Activated T-cell treated with anti-CD3 and anti-CD28 coated beads, Interleukin-2, amount 50 U/mL, for 48 hours (primary cell): Measurements from ENCODE around the gene OR9Q1.
"Not testable (repeated sequence)": the region's sequence is repeated elsewhere in the genome, so short reads cannot be mapped to it uniquely, and the experiment has no call there.

Source experiments
- DNase-seq, 2 experiments: peaks; one replicate each; pipeline ENCODE4 v3.0.0-alpha.2; 2020

OR9Q1 gene

DNA sequence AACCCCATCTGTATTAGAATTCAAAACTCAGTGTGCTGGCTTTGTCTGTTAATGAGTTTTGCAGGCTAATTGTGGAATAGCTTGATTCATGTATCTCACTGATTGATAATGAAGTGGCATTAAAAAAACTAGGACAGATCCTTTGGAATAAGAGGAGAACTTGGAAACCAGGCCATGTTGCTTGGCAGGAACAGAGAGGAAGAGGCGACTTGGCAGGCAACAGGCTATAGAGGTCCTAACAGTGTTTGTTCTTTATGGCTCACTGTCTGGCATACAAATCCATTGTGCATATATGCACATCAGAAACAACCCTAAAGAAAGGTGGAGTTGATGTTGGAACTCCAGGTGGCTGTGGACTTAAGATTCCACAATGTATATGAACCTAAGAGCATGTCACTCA lies 119.1 kb downstream of the OR9Q1 start:
- DNase-seq, result no peak

DNA sequence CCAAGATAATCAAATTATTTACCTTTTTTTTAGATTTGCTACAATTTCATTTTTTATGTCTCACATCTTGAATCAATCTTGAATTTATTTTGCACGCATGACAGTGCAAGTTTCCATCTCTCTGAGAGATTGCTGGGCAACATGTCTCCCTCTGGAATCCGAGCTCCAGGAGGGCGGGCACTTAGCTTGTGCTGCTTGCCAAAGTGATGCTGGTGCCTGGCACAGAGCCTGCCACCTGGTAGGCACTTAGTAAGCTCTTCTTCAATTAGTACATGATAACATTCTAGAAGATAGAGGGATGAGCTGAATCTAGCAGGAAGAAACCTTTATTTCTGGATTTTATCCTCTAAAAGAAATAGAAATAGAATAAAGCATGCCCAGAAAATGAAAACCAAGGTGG lies 129.1 kb downstream of the OR9Q1 start:
- no peak for DNase-seq

DNA sequence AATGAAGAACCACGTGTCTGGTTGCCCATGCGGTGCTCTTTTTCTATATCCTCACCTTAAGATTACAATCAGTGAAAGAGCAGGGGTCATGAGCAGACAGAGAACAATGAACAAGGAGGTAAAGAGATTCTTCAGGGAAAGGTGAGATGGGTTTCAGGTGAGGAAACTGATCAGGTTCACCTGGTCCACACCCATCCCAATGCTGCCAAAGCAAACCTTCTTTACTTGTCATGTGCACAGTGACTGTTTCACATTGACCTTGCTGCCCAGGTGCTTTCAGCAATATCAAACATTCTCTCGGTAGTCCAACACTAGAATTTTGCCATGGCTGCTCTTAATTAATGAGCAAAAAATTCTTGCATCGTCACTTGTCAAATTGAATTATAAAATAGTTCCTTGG lies 140.7 kb downstream of the OR9Q1 start:
- no peak for DNase-seq

DNA sequence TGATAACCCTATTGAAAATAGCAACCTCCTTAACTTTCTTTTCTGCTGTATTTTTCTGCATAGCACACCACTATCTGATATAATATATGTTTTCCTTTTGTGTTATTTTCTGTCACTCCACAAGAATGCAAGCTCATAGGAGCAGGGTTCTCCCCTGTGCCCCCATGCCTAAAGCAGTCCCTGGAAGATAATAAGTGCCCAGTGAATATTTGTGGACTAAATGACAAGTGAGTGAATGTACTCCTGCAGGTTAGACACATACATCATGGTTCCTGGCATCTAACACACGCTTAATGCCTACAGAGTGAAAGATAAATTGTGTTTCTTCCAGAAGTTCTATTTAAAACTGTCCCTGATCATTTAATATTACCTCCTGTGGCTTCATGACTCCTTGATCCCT lies 141.3 kb downstream of the OR9Q1 start:
- no peak for DNase-seq

DNA sequence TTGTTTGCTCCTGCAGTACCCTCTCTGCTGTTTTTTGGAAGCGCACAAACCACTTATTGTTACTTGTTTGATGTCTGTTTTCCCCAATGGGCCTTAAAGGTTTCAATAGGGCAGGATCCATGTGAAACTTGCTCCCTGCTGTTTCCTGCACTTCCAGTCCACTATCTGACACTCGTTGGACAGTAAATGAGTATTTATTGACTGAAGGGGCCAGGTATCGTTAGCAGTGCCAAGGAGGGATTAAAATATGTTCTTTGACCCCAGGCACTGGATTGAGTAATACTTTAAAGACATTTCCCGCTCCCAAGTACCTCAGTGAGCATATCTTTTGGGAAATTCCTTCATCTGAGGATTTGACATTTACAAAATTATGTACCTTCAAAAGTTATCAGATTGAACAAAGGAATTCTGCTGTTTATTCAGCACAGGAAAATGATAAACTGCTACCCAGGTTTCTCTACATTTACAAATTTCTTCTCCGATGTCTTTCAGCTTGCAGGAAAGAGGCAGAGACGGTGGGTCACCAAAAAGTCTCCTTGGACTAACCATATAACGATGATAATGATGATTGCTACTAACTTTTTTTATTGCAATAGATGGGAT lies 141.9 kb downstream of the OR9Q1 start:
- DNase-seq, result no peak

DNA sequence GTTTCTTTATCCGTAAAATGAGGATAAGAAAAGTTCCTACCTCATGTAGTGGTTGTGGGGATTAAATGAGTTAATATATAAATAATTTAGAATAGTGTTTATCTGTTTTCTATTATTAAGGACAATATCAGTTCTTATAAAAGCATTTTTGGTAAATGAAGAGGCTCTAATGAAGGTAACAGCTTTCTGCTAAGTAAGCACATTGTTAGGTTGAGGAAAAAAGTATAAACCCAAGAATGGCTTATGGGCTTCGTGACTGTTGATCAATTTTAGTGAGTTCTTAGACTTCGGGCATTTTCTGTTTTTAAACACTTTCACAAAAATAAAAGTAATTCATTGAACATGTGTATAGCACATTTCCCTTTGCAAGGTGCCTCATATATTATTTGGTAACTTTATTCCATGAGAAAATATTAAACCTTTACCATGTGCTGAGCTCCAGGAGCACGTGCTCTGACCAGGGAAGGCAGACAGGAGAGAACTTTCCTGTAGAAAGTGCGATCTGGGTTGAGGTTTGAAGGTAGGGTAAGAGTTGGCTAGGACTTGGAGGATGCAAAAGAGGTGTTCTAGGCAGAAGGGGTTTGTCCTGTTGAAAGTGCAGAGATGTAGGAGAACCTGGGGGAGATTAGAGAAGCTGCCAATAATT lies 153.9 kb downstream of the OR9Q1 start:
- DNase-seq, result no peak

DNA sequence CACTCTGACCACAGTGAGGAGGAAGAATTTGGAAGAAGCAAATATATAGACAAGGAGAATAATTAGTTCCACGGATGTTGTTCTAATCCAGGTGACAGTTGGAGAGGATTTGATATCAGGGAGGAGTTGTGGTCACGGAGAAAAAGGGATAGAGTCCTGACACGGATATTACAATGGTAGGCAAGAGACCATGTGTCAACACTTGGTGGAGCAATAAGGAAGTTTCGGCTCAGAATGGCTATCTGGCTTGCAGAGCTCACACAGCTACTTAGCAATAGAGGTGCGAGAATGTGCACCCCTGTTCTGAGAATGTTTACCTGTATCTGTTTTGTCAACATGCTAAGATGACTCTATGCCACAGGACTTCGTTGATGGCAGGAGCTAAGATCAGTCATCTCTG lies 154.8 kb downstream of the OR9Q1 start:
- no peak for DNase-seq

DNA sequence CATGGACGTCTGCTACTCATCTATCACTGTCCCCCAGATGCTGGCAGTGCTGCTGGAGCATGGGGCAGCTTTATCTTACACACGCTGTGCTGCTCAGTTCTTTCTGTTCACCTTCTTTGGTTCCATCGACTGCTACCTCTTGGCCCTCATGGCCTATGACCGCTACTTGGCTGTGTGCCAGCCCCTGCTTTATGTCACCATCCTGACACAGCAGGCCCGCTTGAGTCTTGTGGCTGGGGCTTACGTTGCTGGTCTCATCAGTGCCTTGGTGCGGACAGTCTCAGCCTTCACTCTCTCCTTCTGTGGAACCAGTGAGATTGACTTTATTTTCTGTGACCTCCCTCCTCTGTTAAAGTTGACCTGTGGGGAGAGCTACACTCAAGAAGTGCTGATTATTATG lies 156.0 kb downstream of the OR9Q1 start:
- DNase-seq, result no peak

DNA sequence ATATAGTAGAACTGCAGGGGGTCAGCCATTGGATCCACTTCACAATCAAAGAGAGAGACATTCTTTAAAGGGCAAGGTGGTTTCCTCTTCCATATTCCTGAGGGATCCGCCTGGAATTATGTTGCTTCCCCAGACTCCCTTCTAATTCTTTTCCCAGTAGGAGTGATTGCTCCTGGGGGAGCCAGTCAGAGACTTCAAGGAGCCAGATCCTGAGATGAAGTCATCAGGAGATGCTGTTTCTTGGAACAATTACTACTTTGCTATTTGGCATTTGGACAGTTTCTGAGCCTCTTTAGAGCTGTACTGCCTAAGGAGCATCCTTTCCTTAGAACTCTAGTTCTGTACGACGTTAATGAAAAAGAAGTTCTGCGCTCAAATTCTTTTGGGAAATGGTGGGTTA lies 163.3 kb downstream of the OR9Q1 start:
- DNase-seq, result no peak

DNA sequence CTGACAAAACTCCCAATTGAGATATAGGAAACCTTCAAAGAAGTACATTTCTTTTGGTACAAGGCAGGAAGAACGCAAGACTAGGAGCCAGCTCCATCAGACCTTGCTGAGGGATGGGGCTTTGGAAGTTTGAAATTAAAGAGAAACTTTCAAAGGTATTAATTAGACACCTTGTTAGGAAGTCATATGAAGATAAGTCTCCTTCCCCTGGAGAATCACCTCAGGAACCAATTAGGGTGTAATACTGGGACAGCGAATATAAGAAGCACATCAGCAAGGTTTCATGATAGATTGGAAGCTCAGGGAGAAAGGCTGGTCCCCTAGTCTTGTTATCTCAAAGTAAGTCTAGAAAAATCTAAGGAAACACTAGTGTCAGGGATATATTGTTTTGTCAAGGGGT lies 165.1 kb downstream of the OR9Q1 start, which contains the start of gene OR9Q2:
Gene OR9Q2 (plus strand): TSS at position 301 of the 400 bp plus-strand sequence. CDS start 1,421 bp downstream, outside the sequence.
- DNase-seq, result no peak

DNA sequence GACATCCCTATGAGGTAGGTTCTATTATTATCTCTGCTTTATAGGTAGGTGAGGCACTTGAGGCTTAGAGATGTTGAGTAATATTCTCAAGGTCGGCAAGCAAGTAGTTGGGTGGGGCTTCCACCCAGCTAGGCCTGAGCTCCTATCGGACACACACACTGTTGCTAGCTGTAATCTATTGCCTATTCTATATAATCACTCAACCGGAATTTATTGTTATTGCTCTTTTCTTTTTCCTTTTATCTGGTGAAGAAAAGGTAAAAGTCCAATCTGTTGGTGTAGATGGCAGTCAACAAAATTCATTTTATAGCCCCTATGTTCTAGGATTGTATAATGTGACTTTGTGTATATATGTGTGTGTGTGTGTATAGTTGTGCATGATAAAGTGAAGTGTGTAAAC lies 168.5 kb downstream of the OR9Q1 start:
- no peak for DNase-seq

DNA sequence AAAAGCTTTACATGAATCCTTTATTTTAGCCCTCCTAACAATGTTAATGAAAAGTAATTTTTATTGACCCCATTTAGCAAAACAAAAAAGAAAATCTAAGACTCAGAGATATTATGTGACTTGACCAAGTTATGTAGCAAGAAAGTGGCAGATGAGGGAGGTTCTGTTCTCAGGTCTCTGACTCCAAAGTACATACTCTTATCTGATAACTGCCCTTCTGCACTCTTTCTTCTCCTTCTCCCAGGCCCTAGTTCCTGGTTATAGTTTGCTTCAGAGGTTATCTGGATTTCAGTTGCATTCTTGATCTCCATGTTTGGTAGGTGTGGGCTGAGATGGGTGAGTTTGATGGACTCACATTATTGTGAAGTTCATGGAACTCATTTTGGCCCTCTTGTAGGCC lies 169.7 kb downstream of the OR9Q1 start:
- no peak for DNase-seq

DNA sequence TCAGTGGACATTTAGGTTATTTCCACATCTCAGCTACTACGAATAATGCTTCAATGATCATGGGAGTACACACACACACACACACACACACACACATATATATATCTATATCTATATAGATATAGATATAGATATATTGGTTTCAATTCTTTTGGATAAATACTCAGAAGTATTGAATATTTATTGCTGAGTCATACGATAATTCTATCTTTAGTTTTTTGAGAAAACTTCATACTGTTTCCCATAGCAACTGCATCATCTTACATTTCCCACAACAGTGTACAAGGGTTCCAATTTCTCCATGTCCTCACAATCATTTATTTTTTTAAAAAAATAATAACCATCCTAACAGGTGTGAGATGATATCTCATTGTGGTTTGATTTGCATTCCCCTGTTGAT lies 172.3 kb downstream of the OR9Q1 start:
- no peak for DNase-seq

DNA sequence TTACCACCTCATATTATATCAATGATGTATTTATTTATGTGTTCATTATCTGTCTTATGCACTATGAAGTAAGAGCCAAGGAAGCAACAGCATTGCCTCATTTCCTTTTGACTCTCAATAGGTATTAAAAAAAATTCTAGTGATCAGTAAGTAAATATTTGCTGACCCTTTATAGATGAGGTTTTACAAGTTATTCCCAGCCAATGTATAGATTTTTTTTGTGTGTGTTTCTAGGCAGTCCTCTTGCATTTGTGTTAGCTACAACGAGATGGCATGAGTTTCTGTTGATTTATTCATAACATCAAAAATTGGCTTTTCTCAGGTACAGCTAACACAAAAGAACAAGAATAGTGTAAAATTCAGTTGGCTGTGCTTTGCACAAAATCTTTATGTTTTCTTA lies 175.6 kb downstream of the OR9Q1 start:
- DNase-seq, result no peak

DNA sequence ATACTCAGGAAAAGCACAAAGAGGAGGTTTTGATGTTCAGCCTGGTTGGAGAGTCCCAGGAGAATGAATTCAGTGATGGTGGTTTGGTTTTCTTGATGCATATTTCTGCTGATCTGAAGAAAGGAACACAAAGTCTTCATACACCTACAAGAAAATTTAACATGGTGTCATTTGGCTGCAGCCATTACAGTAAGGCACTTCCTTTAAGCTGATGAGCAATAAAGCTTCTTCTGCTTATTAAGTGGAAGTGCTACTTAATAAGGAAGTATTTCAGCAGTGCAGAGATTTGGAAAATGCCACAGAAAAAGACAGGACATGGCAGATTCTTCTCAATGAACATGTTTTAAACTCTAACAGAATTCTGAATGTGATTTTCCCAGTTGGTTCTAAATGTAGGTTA lies 180.4 kb downstream of the OR9Q1 start, which contains the start of gene OR1S2:
Gene OR1S2 (minus strand): TSS at position 101 of the 400 bp plus-strand sequence. CDS start 0 bp downstream, at position 101.
- DNase-seq, result no peak

DNA sequence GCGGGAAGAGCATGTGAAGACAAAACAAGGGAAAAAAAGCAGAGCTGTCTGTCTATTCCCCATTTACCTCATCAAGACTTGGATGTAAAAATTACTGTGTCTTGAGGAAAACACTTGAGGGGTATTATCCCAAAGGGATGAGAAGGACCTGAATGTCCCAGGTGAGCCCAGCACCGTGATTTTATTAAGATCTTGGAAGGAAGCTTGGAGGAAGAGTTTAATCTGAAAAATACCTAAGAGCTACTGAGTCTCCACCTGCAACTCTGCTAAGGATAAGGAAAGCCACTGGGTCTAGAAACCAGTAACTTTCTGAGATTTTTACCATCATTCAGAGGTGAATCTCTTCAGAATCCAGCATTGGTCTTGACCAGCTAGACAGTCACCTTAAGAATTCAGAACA lies 188.7 kb downstream of the OR9Q1 start, which contains the start of gene OR1S1:
Gene OR1S1 (plus strand): TSS at position 301 of the 400 bp plus-strand sequence.
- DNase-seq, result not testable (repeated sequence)

DNA sequence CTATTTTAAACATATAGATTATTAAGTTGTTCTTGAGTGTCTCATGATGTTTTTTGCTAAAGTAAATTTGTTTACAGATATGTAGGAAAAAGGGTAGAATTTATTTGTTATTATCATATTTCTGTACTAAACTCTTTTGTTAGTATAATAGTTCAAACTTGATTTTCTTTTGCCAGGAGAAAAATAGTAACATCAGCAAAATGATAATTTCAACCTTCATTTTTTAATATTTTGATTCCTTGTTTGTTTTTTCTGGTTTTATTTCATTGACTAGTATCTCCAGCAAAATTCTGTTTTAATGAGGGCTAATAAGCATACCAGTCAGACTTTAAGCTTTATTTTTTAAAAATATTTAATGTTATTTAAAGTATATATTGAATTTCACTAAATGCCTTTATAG lies 192.8 kb downstream of the OR9Q1 start:
- no peak for DNase-seq

DNA sequence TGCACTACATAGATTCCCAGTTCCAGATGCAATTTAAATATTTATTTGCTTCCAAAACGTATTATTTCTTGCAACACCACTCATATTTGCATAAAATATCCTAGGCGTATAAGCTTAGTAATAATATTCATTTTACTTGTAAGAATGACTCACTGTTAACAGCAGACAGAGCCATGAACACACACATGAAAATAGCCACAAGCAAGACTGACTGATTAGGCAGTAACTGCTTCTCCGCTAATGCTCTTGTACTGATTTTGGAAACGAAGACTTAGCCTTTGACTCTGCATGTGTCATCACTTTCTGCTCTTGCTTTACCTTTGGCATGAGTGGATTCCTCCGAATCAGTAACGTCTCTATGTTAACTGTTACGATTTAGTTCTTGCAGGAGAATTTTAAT lies 199.0 kb downstream of the OR9Q1 start:
- DNase-seq, result no peak

DNA sequence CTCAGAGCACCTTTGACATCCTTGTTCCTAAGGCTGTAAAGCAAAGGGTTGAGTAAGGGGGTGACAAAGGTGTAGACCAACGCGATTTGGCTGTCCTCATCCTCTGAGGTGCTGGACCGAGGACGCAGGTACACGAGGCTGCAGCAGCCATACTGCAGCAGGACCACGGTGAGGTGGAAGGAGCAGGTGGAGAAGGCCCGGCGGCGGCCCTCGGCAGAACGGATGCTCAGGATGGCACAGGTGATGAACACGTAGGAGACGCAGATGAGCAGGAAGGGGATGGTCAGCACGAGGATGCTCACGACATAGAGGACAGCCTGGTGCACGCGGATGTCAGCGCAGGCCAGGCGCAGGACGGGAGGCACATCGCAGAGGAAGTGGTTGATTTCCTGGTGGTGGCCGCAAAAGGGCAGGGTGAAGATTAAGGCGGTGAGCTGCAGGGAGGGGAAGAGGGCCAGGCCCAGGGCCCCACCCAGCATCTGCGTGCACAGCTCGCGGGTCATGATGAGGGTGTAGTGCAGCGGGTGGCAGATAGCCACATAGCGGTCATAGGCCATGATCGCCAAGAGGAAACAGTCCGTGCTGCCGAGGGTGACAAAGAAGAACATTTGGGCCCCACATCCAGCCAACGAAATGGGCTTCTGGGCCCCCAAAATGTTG lies 204.4 kb downstream of the OR9Q1 start:
- DNase-seq, result no peak
